Measurements from ENCODE around the gene WWP2.
"Not testable (repeated sequence)": the region's sequence is repeated elsewhere in the genome, so short reads cannot be mapped to it uniquely, and the experiment has no call there.

WWP2 gene

GRCh38 chr16:69931631-69932030 is 169.5 kb downstream of the WWP2 start:
- DNase-seq = no peak

- DNase-seq = no peak
These were observed 170.1 kb downstream of the WWP2 start for GRCh38 chr16:69932228-69932627.

DNA sequence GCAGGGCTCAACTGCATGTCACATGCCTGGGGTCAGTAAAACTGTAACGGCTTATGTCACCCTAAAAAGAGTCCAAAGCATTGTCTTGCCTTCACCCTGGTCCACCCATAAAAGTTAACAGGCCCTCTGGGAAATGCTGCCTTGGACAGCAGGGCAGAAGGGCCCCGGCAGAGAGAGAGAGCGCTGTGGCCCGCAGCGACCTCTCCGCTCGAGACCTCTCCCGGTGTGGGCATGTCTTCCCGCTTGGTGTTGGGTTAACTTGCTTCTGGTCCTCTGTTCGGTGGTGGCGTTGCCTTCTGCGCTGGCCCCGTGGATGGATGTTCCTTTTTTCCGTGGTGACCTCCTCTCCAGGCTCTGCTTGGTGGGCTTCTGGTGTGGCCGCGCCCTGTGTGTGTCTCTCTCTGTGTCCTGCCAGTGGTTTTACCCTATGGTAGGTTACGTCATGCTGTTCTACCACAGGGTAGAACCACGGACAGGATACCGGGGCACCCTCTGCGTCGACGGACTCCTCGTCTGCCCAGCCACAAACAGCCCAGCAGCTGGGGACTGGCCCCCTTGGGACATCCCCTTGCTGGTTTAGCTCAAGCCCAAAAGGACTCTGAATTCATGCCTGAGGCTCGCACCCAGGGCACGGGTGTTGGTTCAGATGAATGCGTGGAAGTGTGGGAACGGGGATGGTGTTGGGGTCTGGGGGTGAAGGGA is 170.7 kb downstream of the WWP2 start:
- DNase-seq = no peak

DNA sequence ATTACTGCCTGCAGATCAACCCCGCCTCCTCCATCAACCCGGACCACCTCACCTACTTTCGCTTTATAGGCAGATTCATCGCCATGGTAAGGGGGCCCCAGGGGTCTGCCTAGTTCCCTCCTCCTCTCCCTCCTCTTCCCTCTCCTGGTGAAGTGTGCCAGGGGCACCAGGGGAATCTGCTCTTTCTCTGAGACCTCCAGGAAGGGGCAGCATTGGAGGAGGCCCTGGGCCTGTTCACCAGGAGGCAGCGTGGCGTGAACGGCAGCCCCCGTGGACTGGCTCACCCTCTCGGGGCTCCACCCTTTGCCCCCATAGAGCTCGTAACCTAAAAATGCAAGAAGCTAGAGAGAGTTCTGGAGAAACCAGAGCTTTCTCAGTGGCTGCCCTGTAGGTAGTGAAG is 171.9 kb downstream of the WWP2 start:
- DNase-seq = no peak

DNA sequence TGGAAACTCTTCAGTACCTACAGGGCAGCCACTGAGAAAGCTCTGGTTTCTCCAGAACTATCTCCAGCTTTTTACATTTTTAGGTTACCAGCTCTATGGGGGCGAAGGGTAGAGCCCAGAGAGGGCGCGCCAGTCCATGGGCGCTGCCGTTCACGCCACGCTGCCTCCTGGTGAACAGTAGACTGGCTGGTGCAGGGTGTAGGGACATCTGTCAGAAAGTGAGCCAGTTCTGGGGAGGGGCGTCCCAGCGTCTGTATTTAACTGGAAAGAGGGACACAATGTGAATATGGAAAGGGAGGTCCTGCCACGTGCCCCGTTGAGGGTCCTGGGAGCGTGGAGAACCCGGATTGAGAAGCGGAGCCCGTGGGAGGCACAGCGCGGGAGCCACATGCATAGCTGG is 172.6 kb downstream of the WWP2 start:
- DNase-seq = no peak

DNA sequence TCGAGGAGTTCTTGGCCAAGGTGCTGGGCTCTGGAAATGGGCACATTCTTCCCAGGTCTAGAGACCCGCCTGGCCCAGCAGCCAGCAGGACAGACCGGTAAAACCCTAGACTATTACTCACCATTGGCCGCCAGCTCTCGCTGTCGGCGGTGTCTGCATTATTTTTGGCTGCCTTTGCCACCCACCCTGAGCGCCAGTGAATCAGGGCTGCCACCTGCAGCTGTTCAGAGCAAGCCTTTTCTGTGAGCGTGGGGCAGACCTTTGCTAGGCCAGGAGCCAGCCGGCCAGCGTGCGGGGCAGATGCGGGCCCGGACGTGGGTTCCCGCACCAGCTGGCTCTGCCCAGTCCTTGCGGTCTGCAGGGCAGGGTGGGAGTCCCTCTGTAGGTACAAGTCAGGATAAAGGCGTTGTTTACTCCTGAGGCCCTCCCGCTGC is 173.2 kb downstream of the WWP2 start:
- no peak for DNase-seq

- no peak for DNase-seq
These were observed 173.6 kb downstream of the WWP2 start for GRCh38 chr16:69935740-69936139.

DNA sequence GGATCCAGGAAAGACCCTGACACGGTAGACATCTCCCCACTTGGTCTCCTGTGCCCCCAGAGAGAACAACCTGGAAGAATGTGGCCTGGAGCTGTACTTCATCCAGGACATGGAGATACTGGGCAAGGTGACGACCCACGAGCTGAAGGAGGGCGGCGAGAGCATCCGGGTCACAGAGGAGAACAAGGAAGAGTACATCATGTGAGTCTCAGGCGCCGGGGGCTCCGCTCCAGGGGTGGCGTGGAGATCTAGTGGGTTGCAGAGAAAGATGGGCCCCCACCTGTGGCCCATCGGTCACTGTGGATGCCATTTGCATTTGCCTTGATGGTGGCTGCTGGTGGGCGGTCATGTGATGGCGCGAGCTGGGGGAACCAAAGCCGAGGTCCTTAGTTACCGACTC is 174.1 kb downstream of the WWP2 start:
- DNase-seq = no peak

- no peak for DNase-seq
These were observed 174.6 kb downstream of the WWP2 start for GRCh38 chr16:69936751-69937211.

DNA sequence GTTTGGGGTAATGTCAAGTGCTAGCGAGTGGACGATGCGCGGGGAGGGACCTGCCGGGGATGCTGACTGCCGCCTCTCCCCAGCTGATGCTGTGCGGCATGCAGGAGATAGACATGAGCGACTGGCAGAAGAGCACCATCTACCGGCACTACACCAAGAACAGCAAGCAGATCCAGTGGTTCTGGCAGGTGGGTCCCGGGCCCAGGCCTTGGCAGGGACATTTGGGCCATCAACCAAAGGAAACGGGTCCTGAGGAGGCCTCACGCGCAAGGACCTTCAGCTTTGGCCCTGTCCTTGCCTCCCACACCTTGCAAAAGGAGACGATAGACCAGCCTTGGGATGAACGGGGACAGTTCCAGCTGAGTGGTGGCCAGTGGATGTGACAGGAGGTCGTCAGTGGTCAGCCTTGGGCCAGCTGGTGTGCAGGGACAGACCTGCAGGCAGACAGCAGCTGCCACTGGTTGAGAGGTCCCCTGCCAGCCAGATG is 175.4 kb downstream of the WWP2 start:
- DNase-seq = no peak

DNA sequence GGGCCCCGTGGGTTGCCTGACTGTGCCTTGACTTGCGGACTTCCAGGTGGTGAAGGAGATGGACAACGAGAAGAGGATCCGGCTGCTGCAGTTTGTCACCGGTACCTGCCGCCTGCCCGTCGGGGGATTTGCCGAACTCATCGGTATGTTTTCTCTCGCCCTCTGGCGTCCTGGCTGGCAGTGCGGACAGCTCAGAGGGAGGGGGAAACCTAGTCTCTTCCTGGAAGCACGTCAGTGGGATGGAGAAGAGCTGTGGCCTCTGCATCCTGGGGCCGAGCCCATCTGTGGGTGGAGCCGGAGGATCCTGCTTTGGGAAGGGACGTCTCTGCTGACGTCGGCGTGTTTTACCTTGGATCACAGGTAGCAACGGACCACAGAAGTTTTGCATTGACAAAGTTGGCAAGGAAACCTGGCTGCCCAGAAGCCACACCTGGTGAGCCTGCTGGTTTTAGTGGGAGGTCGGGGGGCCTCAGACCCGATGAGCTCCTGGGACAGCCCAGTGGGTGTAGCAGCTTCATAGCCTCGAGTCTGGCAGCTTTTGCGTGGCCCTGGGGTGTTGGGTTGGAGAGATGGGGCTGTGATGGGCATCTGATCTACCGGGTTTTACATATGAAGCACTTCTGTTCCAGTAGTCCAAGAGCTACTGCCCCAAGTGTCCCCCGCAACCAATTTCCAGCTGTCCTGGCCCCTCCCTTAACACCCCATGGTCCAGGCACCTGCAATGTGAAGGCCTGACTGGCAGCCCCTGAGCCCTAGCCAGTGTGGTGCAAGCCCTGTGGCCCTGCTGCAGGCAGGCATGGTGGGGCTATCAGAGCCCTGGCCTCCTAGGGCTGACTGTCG is 177.1 kb downstream of the WWP2 start:
- DNase-seq = no peak

GRCh38 chr16:69939821-69940585 is 177.9 kb downstream of the WWP2 start:
- no peak for DNase-seq

DNA sequence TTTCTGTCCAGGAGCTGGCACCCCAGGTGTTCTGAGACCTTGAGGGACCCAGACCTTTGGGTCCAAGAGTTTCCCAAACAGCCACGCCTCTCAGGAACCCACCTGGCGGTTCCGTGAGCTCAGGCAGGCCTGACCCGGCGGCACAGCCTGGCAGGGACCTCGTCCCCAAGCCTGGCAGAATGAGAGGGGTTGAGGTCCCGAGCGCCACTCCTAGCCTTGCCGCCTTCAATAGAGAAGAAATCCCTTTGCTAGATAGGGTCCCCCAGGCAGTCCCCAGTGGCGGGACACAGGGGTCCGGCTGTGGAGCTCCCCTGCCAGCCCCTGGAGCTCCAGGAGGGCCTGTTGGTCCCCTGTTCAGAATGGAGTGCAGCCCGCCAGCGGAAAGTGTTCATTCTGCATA is 178.5 kb downstream of the WWP2 start:
- no peak for DNase-seq

- DNase-seq = no peak
These were observed 179.3 kb downstream of the WWP2 start for GRCh38 chr16:69941251-69942098.

GRCh38 chr16:69942099-69942491 is 180.0 kb downstream of the WWP2 start:
- no peak for DNase-seq

- no peak for DNase-seq
These were observed 180.6 kb downstream of the WWP2 start for GRCh38 chr16:69942627-69943170.

- not testable (repeated sequence) for DNase-seq
These were observed 181.3 kb downstream of the WWP2 start for GRCh38 chr16:69943241-69944036.

DNA sequence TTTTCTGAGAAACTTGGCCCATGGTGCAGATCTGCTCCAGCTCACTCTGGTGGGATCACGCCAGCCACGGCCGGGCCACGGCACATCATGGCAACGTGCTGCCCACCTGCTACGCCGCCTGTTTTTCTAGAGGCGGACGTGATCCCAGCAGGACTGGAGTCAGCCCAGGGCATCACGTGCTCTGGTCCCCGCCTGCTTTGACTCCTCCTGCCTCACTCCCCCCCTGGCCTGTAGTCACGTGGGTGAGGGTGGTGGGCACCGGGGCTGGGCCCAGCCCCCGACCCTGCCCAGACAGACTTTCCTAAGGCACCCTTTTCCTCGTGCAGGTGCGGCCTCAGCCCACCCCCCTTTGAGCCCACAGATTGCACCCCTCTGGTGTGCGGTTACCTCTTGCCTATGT is 188.3 kb downstream of the WWP2 start:
- DNase-seq = not testable (repeated sequence)

DNA sequence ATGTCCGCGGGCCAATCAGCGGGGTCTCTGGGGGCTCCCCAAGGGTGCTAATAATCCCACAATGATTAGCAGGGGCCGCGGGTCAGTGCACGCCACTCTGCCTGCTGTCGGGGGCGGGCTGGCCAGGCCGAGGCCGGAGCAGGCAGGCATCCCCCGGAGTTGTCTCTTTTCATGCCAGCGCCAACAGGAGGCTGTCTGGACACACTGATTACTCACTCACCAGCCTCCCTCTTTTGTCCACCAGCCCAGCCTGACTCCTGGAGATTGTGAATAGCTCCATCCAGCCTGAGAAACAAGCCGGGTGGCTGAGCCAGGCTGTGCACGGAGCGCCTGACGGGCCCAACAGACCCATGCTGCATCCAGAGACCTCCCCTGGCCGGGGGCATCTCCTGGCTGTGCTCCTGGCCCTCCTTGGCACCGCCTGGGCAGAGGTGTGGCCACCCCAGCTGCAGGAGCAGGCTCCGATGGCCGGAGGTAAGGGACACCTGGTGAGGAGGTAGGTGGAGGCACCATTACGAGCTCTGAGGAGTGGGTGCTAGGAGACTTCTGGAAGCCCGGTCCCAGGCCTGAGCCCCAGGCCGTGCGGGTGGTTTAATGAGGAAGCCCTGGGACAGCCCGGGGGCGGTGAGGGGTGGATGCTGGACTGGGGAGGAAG is 189.0 kb downstream of the WWP2 start, which contains the start of gene CLEC18A:
Gene CLEC18A, plus strand, starts transcription at position 318 of the 655 bp plus-strand sequence. Its CDS starts 33 bp downstream, at position 351.
- DNase-seq = not testable (repeated sequence)

DNA sequence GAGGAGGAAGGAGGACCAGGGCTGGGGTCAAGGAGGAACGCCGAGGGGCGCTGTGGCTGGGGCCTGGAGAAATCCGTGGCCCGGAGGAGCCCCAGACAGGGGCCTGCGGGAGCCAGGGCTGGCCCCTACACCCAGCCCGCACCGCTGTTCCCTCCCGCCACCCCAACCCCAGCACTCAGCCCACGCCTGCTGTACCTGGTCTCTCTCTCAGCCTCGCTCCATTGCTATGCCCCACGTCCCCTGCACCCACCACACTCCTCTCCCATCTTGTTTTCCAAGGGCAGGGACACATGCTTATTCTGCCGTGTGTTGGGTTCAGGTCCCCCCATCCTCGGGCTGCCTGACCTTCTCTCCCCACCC is 189.5 kb downstream of the WWP2 start:
- not testable (repeated sequence) for DNase-seq
